22Rv1 (cell line): Measurements from ENCODE around the gene FBRS.

ENCODE experiments used
- CTCF ChIP-seq: fragments of 450-650 bp; IDR thresholded peaks from 2 replicates; pipeline ENCODE4 v1.5.1; 2017; ENCODE audit warnings: mild to moderate bottlenecking
- ZFX ChIP-seq: fragments of 450-650 bp; IDR thresholded peaks from 2 replicates; pipeline ENCODE4 v1.6.1; 2017; ENCODE audit warnings: antibody characterized with exemption, borderline replicate concordance

GRCh38 chr16:30663038-30663437 lies 4.8 kb downstream of the FBRS start:
- TF ChIP-seq CTCF (no peak), ZFX (no peak)
